Neutrophil (primary cell): ENCODE data around the gene RBM4.

Source experiments
- H3K27ac ChIP-seq: fragments of 200-600 bp; sonication (generic); 2 replicates; pipeline ENCODE4 v1.5.1; 2016; ENCODE audit warnings: mild to moderate bottlenecking, moderate library complexity
- H3K27me3 ChIP-seq: fragments of 200-600 bp; sonication (generic); 2 replicates; pipeline ENCODE4 v1.6.0; 2016; ENCODE audit warnings: mild to moderate bottlenecking
- H3K36me3 ChIP-seq: fragments of 200-600 bp; sonication (generic); 2 replicates; pipeline ENCODE4 v1.5.1; 2017
- H3K4me1 ChIP-seq, 2 experiments: fragments of 200-600 bp in 1 of 2; sonication (generic) in 1 of 2; 1 replicate in 1 of 2; 2 replicates in 1 of 2; pipeline versions ENCODE4 v1.5.1 to v1.6.1; 2013 to 2016; ENCODE audit warnings: low read depth in 1 of 2, low read length in 1 of 2, mild to moderate bottlenecking in 1 of 2, moderate library complexity in 1 of 2; ENCODE audit not compliant: control insufficient read depth in 1 of 2, insufficient read depth in 1 of 2
- H3K4me3 ChIP-seq, 2 experiments: fragments of 200-600 bp in 1 of 2; sonication (generic) in 1 of 2; 1 replicate in 1 of 2; 2 replicates in 1 of 2; pipeline ENCODE4 v1.5.1; 2013 to 2016; ENCODE audit warnings: low read depth in 1 of 2, low read length in 1 of 2, mild to moderate bottlenecking in 1 of 2, moderate library complexity in 1 of 2
- H3K9me3 ChIP-seq: fragments of 200-600 bp; sonication (generic); 2 replicates; pipeline ENCODE4 v1.5.1; 2016
- TF ChIP-seq, protein P1 (sequence below): fragments of 200-600 bp; sonication (generic); IDR thresholded peaks from 2 replicates; pipeline ENCODE4 v1.5.1; 2016; ENCODE audit warnings: antibody characterized with exemption

The RBM4 gene

DNA sequence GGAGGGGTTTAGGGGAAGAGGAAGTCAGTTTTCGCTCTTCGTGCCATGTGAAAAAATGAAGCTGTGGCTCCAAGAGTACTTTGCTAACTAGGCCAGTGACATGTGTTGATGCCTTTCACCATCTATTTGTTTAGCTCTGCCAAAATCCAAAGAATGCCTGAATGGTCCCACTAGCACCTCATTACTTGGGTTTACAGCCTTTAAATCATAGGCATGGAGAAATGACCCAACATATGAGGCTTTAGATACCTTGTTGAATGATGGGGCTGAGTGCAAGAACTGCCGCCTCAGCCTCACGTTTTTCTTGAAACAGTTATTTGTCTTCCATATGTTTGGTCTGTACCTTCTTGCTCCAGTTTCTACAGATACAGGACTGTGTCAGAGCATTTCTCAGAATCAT lies 8.3 kb downstream of the RBM4 start:
- Histone ChIP-seq H3K27me3 (no peaks in the 10 kb centered on the region), H3K36me3 (peaks cover 88% of the 10 kb centered on the region), H3K4me3 (no peak overlapping the region), H3K4me1 (peaks cover 2 to 3% of the 10 kb centered on the region in 2 experiments), H3K27ac (peak overlapping the region; percentile 6), H3K9me3 (no peaks in the 10 kb centered on the region)
- TF ChIP-seq, protein P1, sequence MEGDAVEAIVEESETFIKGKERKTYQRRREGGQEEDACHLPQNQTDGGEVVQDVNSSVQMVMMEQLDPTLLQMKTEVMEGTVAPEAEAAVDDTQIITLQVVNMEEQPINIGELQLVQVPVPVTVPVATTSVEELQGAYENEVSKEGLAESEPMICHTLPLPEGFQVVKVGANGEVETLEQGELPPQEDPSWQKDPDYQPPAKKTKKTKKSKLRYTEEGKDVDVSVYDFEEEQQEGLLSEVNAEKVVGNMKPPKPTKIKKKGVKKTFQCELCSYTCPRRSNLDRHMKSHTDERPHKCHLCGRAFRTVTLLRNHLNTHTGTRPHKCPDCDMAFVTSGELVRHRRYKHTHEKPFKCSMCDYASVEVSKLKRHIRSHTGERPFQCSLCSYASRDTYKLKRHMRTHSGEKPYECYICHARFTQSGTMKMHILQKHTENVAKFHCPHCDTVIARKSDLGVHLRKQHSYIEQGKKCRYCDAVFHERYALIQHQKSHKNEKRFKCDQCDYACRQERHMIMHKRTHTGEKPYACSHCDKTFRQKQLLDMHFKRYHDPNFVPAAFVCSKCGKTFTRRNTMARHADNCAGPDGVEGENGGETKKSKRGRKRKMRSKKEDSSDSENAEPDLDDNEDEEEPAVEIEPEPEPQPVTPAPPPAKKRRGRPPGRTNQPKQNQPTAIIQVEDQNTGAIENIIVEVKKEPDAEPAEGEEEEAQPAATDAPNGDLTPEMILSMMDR, result no peak

DNA sequence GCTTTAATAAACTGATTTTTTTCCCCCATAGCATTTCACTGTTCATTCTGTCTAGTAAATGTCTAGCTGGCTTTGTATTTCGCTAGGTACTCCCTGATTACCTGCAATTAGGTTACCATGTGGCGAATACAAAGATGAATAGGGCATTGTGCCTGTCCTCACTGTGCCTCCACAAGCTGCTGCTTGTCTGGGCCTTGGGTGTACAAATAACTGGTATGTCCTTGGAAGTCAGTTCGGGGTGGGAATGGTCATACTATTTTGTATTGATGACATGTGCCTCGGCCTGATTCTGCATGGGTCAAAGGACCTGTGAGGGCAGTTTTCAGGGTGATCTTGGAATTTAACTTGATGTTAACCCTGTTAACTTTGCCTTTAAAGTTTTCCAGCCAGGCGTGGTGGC lies 11.4 kb downstream of the RBM4 start:
- Histone ChIP-seq H3K9me3 (no peaks in the 10 kb centered on the region), H3K27ac (no peak overlapping the region), H3K27me3 (no peaks in the 10 kb centered on the region), H3K4me3 (no peak overlapping the region), H3K4me1 (no peaks in the 10 kb centered on the region), H3K36me3 (peaks cover 72% of the 10 kb centered on the region)
- TF ChIP-seq, protein P1, result no peak

- H3K27ac ChIP-seq, result no peak overlapping the region
- TF ChIP-seq, protein P1, result no peak
- H3K27me3 ChIP-seq, result no peaks in the 10 kb centered on the region
- H3K4me3 ChIP-seq, result no peak overlapping the region
- no peaks in the 10 kb centered on the region for H3K9me3 ChIP-seq
- H3K4me1 ChIP-seq, result no peaks in the 10 kb centered on the region
- peaks cover 67% of the 10 kb centered on the region for H3K36me3 ChIP-seq
These were observed 12.5 kb downstream of the RBM4 start for GRCh38 chr11:66651016-66651415.

DNA sequence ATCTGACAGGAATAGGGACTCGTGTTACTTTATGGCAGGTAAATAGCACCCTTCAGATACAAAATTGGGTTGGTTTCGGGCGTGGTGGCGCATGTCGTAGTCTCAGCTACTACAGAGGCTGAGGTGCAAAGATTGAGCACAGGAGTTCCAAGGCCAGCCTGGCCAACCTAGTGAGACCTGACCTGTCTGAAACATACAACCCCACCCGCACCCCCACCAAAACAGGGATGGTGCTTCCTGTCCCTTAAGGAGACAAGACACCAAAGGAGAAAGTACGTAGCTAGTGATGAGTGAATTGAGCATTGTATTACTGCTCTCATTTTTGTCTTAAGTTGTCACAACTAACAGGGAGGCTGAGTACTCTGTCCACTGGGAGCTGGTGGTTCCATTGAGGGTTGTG lies 14.1 kb downstream of the RBM4 start:
- Histone ChIP-seq H3K36me3 (peaks cover 56% of the 10 kb centered on the region), H3K4me3 (no peak overlapping the region), H3K9me3 (no peaks in the 10 kb centered on the region), H3K27ac (no peak overlapping the region), H3K27me3 (no peaks in the 10 kb centered on the region), H3K4me1 (no peaks in the 10 kb centered on the region)
- TF ChIP-seq, protein P1, result no peak

DNA sequence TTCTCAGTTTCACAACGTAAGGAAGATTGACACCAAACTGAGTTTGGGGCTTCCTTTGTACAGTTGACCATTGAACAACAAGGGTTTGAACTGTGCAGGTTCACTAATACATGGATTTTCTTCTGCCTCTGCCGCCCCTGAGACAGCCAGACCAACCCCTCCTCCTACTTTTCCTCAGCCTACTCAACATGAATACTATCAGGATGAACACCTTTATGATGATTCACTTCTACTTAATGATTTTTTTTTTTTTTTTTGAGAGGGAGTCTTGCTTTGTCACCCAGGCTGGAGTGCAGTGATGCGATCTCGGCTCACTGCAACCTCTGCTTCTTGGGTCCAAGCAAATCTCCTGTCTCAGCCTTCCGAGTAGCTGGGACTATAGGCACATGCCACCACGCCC lies 14.6 kb downstream of the RBM4 start:
- peaks cover 51% of the 10 kb centered on the region for H3K36me3 ChIP-seq
- no peaks in the 10 kb centered on the region for H3K9me3 ChIP-seq
- no peaks in the 10 kb centered on the region for H3K27me3 ChIP-seq
- H3K27ac ChIP-seq, result no peak overlapping the region
- H3K4me1 ChIP-seq, result no peaks in the 10 kb centered on the region
- no peak overlapping the region for H3K4me3 ChIP-seq
- TF ChIP-seq, protein P1, result no peak

DNA sequence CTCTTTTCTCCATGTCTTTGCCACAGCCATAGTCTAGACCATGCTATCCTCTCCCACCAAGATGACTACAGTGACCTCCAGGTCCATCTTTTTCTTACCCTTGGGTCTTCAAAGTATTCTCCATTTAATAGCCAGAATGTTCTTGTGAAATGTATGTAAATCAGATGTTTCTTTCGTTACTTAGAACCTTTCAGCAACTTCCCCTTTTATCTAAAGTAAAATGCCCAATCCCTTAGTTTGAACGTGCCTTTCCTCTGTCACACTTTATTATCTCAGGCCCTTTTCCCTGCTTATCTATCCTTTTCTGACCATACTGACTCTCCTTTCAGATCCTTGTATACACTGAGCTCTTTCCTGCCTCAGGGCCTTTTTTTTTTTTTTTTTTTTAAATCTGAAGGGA lies 21.3 kb downstream of the RBM4 start:
- TF ChIP-seq, protein P1, result no peak
- Histone ChIP-seq H3K4me3 (no peak overlapping the region), H3K9me3 (no peaks in the 10 kb centered on the region), H3K4me1 (peaks cover 6% of the 10 kb centered on the region in 2 experiments), H3K27me3 (no peaks in the 10 kb centered on the region), H3K36me3 (peaks cover 31% of the 10 kb centered on the region), H3K27ac (peak overlapping the region; percentile 66)
